ENCODE data around the gene FILIP1L. TPM values are rescaled to one million over a fixed set of nuclear protein-coding genes. Genes with fewer than 3 reads are reported as not detected.

FILIP1L gene
- total RNA-seq, 1 donor from 2014 or later = 19.4 TPM

- peaks cover 37% of the 10 kb centered on the region for H3K4me1 Mint-ChIP-seq (ENCODE audit: low read depth)
- no peak for DNase-seq (ENCODE audit: low spot score, unreplicated experiment)
- H3K9me3 Mint-ChIP-seq (ENCODE audit: low read depth) = no peaks in the 10 kb centered on the region
- no peak overlapping the region for H3K27ac Mint-ChIP-seq
- peaks cover 1% of the 10 kb centered on the region for H3K36me3 Mint-ChIP-seq (ENCODE audit: insufficient read depth)
- H3K4me3 Mint-ChIP-seq (ENCODE audit: low read depth) = no peak overlapping the region
- H3K27me3 Mint-ChIP-seq = no peaks in the 10 kb centered on the region
- no peak for TF ChIP-seq CTCF (IDR thresholded peaks at IDR 0.05; ENCODE audit: unreplicated experiment)
Measured at GRCh38 chr3:99958222-99958912, 155.9 kb downstream of the FILIP1L start.

- Mint-ChIP-seq H3K4me3 (ENCODE audit: low read depth) (no peak overlapping the region), H3K36me3 (ENCODE audit: insufficient read depth) (no peaks in the 10 kb centered on the region), H3K9me3 (ENCODE audit: low read depth) (no peaks in the 10 kb centered on the region), H3K4me1 (ENCODE audit: low read depth) (peaks cover 35% of the 10 kb centered on the region), H3K27ac (peak overlapping the region; percentile 42), H3K27me3 (no peaks in the 10 kb centered on the region)
- no peak for TF ChIP-seq CTCF (IDR thresholded peaks at IDR 0.05; ENCODE audit: unreplicated experiment)
- DNase-seq (ENCODE audit: low spot score, unreplicated experiment) = no peak
Measured at GRCh38 chr3:99957151-99957796, 157.0 kb downstream of the FILIP1L start.

- DNase-seq (ENCODE audit: low spot score, unreplicated experiment) = no peak
- TF ChIP-seq CTCF (IDR thresholded peaks at IDR 0.05; ENCODE audit: unreplicated experiment) = no peak
- Mint-ChIP-seq H3K4me3 (ENCODE audit: low read depth) (no peak overlapping the region), H3K27ac (peak overlapping the region; percentile 27), H3K27me3 (no peaks in the 10 kb centered on the region), H3K9me3 (ENCODE audit: low read depth) (no peaks in the 10 kb centered on the region), H3K4me1 (ENCODE audit: low read depth) (peaks cover 40% of the 10 kb centered on the region), H3K36me3 (ENCODE audit: insufficient read depth) (no peaks in the 10 kb centered on the region)
Measured at GRCh38 chr3:99955773-99956562, 158.3 kb downstream of the FILIP1L start.

GRCh38 chr3:99954914-99955644 lies 159.2 kb downstream of the FILIP1L start:
- H3K4me3 Mint-ChIP-seq (ENCODE audit: low read depth) = no peak overlapping the region
- H3K9me3 Mint-ChIP-seq (ENCODE audit: low read depth) = no peaks in the 10 kb centered on the region
- no peaks in the 10 kb centered on the region for H3K36me3 Mint-ChIP-seq (ENCODE audit: insufficient read depth)
- H3K27me3 Mint-ChIP-seq = no peaks in the 10 kb centered on the region
- DNase-seq (ENCODE audit: low spot score, unreplicated experiment) = no peak
- no peak for TF ChIP-seq CTCF (IDR thresholded peaks at IDR 0.05; ENCODE audit: unreplicated experiment)
- peak overlapping the region; percentile 43 for H3K27ac Mint-ChIP-seq
- H3K4me1 Mint-ChIP-seq (ENCODE audit: low read depth) = peaks cover 43% of the 10 kb centered on the region

GRCh38 chr3:99953596-99953995 lies 160.7 kb downstream of the FILIP1L start:
- no peak overlapping the region for H3K4me3 Mint-ChIP-seq (ENCODE audit: low read depth)
- DNase-seq (ENCODE audit: low spot score, unreplicated experiment) = no peak
- no peaks in the 10 kb centered on the region for H3K36me3 Mint-ChIP-seq (ENCODE audit: insufficient read depth)
- TF ChIP-seq CTCF (IDR thresholded peaks at IDR 0.05; ENCODE audit: unreplicated experiment) = no peak
- peaks cover 58% of the 10 kb centered on the region for H3K4me1 Mint-ChIP-seq (ENCODE audit: low read depth)
- no peak overlapping the region for H3K27ac Mint-ChIP-seq
- no peaks in the 10 kb centered on the region for H3K27me3 Mint-ChIP-seq
- no peaks in the 10 kb centered on the region for H3K9me3 Mint-ChIP-seq (ENCODE audit: low read depth)

Data from progenitor cell of endocrine pancreas (in vitro differentiated cells).